ENCODE results near the gene ATRIP.
"Not testable (repeated sequence)": the region's sequence is repeated elsewhere in the genome, so short reads cannot be mapped to it uniquely, and the experiment has no call there.

Gene ATRIP

GRCh38 chr3:48468329-48468731 is 21.8 kb downstream of the ATRIP start:
- DNase-seq (ENCODE audit: low read depth, low spot score): no peak

GRCh38 chr3:48469046-48469915 is 22.7 kb downstream of the ATRIP start:
- no peak for DNase-seq (ENCODE audit: low read depth, low spot score)

- no peak for DNase-seq (ENCODE audit: low read depth, low spot score)
Measured at GRCh38 chr3:48470286-48470685, 23.7 kb downstream of the ATRIP start.

- DNase-seq (ENCODE audit: low read depth, low spot score): no peak
Measured at GRCh38 chr3:48472673-48472922, 26.1 kb downstream of the ATRIP start.

GRCh38 chr3:48472923-48473616 is 26.5 kb downstream of the ATRIP start:
- DNase-seq (ENCODE audit: low read depth, low spot score): peak; percentile 86

- DNase-seq (ENCODE audit: low read depth, low spot score): no peak
Measured at GRCh38 chr3:48473617-48473952, 27.0 kb downstream of the ATRIP start.

- DNase-seq (ENCODE audit: low read depth, low spot score): not testable (repeated sequence)
Measured at GRCh38 chr3:48474031-48474430, 27.5 kb downstream of the ATRIP start.

GRCh38 chr3:48474619-48475018 is 28.1 kb downstream of the ATRIP start:
- peak; percentile 100 for DNase-seq (ENCODE audit: low read depth, low spot score)

- DNase-seq (ENCODE audit: low read depth, low spot score): no peak
Measured at GRCh38 chr3:48475188-48475587, 28.7 kb downstream of the ATRIP start.

- DNase-seq (ENCODE audit: low read depth, low spot score): no peak
Measured at GRCh38 chr3:48476426-48477053, 30.0 kb downstream of the ATRIP start.

- no peak for DNase-seq (ENCODE audit: low read depth, low spot score)
Measured at GRCh38 chr3:48477959-48478520, 31.5 kb downstream of the ATRIP start.

- DNase-seq (ENCODE audit: low read depth, low spot score): no peak
Measured at GRCh38 chr3:48478626-48479555, 32.4 kb downstream of the ATRIP start.

- not testable (repeated sequence) for DNase-seq (ENCODE audit: low read depth, low spot score)
Measured at GRCh38 chr3:48480891-48481290, 34.4 kb downstream of the ATRIP start.

- DNase-seq (ENCODE audit: low read depth, low spot score): not testable (repeated sequence)
Measured at GRCh38 chr3:48482822-48483221, 36.3 kb downstream of the ATRIP start.

GRCh38 chr3:48486952-48487351 is 40.4 kb downstream of the ATRIP start:
- no peak for DNase-seq (ENCODE audit: low read depth, low spot score)

- no peak for DNase-seq (ENCODE audit: low read depth, low spot score)
Measured at GRCh38 chr3:48492461-48493202, 46.1 kb downstream of the ATRIP start.

GRCh38 chr3:48493203-48493501 is 46.6 kb downstream of the ATRIP start:
- DNase-seq (ENCODE audit: low read depth, low spot score): no peak

- no peak for DNase-seq (ENCODE audit: low read depth, low spot score)
Measured at GRCh38 chr3:48500656-48501055, 54.1 kb downstream of the ATRIP start.

GRCh38 chr3:48501196-48501595 is 54.7 kb downstream of the ATRIP start:
- no peak for DNase-seq (ENCODE audit: low read depth, low spot score)

GRCh38 chr3:48502121-48502520 is 55.6 kb downstream of the ATRIP start:
- no peak for DNase-seq (ENCODE audit: low read depth, low spot score)

- no peak for DNase-seq (ENCODE audit: low read depth, low spot score)
Measured at GRCh38 chr3:48502728-48503168, 56.2 kb downstream of the ATRIP start.

Measured in iPS DF 19.7 (cell line).